Right ventricle myocardium superior (tissue), 1 donor: Measurements from ENCODE around the gene SHROOM4. TPM values are rescaled to one million over a fixed set of nuclear protein-coding genes. Genes with fewer than 3 reads are reported as not detected.

Experiments used
- ATAC-seq: fragments of 200-7000 bp; cut with Tn5 transposase; one replicate; pipeline ENCODE4 v1.9.1; 2020; ENCODE audit warnings: mild to moderate bottlenecking; ENCODE audit not compliant: poor library complexity
- DNase-seq: peaks from one replicate; pipeline ENCODE4 v3.0.0-alpha.2; 2020
- intact Hi-C: fragments of 100-400 bp; cut with DNase I; formaldehyde crosslinking; loops from one replicate; pipeline ENCODE4 v1.11.2; 2022
- total RNA-seq: library from RNA; stranded (reverse); fragmentation: NEBNext Ultra II Directional; extraction: Animal tissue kit (Norgen Biotek cat#: 25700); gene quantifications from one replicate; pipeline ENCODE4 v1.2.1, GENCODE V29; 2021
- donor health status: DM: no; HTN: yes; CAD: no; lungs with severe emphysema.

SHROOM4 gene
- total RNA-seq, 1 donor from 2014 or later, result 9.4 TPM

DNA sequence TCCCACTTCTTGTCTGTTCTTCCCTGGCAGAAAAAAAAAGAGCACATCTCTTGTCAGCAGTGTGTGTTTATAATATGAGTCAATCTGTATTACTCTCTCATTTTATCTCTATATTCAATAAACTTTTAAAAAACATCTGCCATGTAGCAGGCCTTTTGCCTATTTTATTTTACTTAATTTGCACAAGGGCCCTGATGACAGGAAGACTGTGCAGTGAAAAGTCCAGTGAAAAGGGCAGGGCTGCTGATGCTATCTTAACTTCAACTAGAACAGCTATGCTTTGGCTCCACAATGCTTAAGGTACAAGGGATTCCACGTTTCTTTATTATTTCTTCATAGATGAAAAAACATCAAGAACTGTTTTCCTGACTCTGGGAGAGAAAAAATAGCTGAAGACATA is 246.4 kb downstream of the SHROOM4 start:
- no peak for ATAC-seq
- DNase-seq, result no peak
- intact Hi-C loops, result no loop called here

DNA sequence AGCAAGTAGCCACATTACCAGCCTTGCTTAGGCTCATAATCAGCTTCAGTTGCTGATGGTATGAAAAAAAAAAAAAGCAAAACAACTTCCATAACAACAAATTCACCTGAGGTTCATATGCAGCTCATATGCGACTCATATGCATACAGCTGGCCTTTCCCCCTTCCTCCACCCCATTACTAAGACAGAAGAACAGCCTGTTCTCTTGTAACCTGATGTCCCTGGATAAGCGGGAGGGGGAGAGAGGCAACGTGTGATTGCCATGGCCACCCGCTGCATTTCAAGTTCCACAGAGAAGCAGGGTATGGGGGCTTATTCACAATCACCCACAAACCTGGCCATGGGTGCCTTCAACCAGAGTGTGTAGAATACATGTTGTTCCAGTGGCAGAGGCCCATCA is 248.3 kb downstream of the SHROOM4 start:
- no peak for ATAC-seq
- no peak for DNase-seq
- intact Hi-C loops, result no loop called here

Other genes starting within 250 kb of the SHROOM4 start
- not detected for gene BMP15, start 96.5 kb upstream of the SHROOM4 start, total RNA-seq